ENCODE measurements around the gene TMEM200B. TPM values are rescaled to one million over a fixed set of nuclear protein-coding genes. Genes with fewer than 3 reads are reported as not detected.

Gene TMEM200B
- total and polyA plus RNA-seq, 10 of the 15 experiments (the other 5 are each of a cell fraction or from before 2014, with no cell fraction given) = 0.03 to 1.4 (median 0.08) TPM; not detected in 3

DNA sequence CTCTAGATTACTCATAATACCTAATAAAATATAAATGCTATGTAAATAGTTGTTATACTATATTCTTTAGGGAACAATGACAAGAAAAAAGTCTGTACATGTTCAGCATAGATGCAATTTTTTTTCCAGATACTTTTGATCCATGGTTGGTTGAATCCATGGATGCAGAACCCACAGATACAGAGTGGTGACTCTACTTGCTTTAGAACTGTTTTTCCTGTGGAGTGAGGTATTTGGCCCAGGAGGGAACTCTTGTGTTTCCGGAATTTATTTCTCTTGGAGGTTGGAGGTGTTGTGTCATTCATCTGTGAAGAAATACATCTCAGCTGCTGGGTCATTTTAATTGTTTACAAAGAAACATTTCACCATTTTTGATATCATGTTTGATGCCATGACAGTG is 28.7 kb downstream of the TMEM200B start:
- ChIA-PET CTCF (no interaction called here), RAD21 (ENCODE audit: unreplicated experiment) (no interaction called here), SMC1A (ENCODE audit: uncharacterized antibody, unreplicated experiment) (interaction anchor here (0.9 kb wide), 1 partner anchor 19 kb away, joined by 5 read pairs; no protein-coding TSS in a partner anchor), POLR2A (no interaction called here)
- 95% methylated on average over 1 of the region's 1 CpG for WGBS (ENCODE audit: insufficient coverage, insufficient replicate concordance, low lambda C conversion rate, missing lambda C conversion rate)
- Histone ChIP-seq H2AFZ (ENCODE audit: control insufficient read depth, low read depth, low read length) (no peak overlapping the region), H3K4me1 (ENCODE audit: control insufficient read depth, insufficient read depth, low read length) (no peaks in the 10 kb centered on the region), H3K9me3 (replicated peaks; ENCODE audit: control insufficient read depth, insufficient read depth, low read length) (no peaks in the 10 kb centered on the region), H3K4me2 (ENCODE audit: control insufficient read depth, insufficient read depth) (no peak overlapping the region), H3K27me3 (replicated peaks in 1 of 2; ENCODE audit: control insufficient read depth in 2 of 2, insufficient read depth in 2 of 2, low read length in 1 of 2) (no peaks in the 10 kb centered on the region), H3K9ac (ENCODE audit: control insufficient read depth, insufficient read depth, low read length) (no peak overlapping the region), H3K36me3 (ENCODE audit: control insufficient read depth in 2 of 2, insufficient read depth in 2 of 2, low read length in 1 of 2) (no peaks in the 10 kb centered on the region; a peak in 1 of 4 replicates), H3K79me2 (ENCODE audit: control insufficient read depth, insufficient read depth, low read length) (no peaks in the 10 kb centered on the region), H3K27ac (ENCODE audit: control insufficient read depth, insufficient read depth) (no peak overlapping the region), H4K20me1 (ENCODE audit: control insufficient read depth, insufficient read depth) (no peaks in the 10 kb centered on the region), H3K4me3 (no peak overlapping the region)
- intact Hi-C loops (cut with micrococcal nuclease; ENCODE audit: unreplicated experiment) = no loop called here
- no peak for DNase-seq (ENCODE audit: low read depth, low spot score)
- FAIRE-seq = no peak
- no TSS peak for BruUV-seq (replicated peaks)
- ATAC-seq = no peak
- in situ Hi-C loops (cut with MboI) = no loop called here
- TF ChIP-seq RELA (IDR thresholded peaks at IDR 0.05; ENCODE audit: borderline replicate concordance, partially characterized antibody) (no peak), YBX1 (IDR thresholded peaks at IDR 0.05) (no peak), ZNF274 (IDR thresholded peaks at IDR 0.05; ENCODE audit: insufficient read depth, insufficient read length) (no peak), RFX5 (IDR thresholded peaks at IDR 0.05; ENCODE audit: low read depth, low read length) (no peak), MEF2A (IDR thresholded peaks at IDR 0.05; ENCODE audit: insufficient read depth, low read depth, low read length) (no peak), MLLT1 (IDR thresholded peaks at IDR 0.05) (no peak), ZNF24 (IDR thresholded peaks at IDR 0.05) (no peak), RAD21 (IDR thresholded peaks at IDR 0.05; ENCODE audit: insufficient read depth, low read depth, low read length) (no peak), JUND (IDR thresholded peaks at IDR 0.05; ENCODE audit: low read depth, low read length) (no peak), CREM (IDR thresholded peaks at IDR 0.05; ENCODE audit: low read depth) (no peak), NR2C2 (IDR thresholded peaks at IDR 0.05; ENCODE audit: borderline replicate concordance, control insufficient read depth, insufficient read length, low read depth) (no peak), DPF2 (IDR thresholded peaks at IDR 0.05) (no peak), STAT3 (IDR thresholded peaks at IDR 0.05; ENCODE audit: low read depth, low read length) (no peak), IRF3 (IDR thresholded peaks at IDR 0.05) (no peak), NRF1 (conservative IDR thresholded peaks at IDR 0.05; ENCODE audit: low read depth, low read length) (no peak), NBN (IDR thresholded peaks at IDR 0.05) (no peak)
- TF ChIP-seq, protein P1, sequence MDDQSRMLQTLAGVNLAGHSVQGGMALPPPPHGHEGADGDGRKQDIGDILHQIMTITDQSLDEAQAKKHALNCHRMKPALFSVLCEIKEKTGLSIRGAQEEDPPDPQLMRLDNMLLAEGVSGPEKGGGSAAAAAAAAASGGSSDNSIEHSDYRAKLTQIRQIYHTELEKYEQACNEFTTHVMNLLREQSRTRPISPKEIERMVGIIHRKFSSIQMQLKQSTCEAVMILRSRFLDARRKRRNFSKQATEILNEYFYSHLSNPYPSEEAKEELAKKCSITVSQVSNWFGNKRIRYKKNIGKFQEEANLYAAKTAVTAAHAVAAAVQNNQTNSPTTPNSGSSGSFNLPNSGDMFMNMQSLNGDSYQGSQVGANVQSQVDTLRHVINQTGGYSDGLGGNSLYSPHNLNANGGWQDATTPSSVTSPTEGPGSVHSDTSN (IDR thresholded peaks at IDR 0.05; ENCODE audit: insufficient replicate concordance, low read depth, low read length) = no peak
- TF ChIP-seq, protein P2, sequence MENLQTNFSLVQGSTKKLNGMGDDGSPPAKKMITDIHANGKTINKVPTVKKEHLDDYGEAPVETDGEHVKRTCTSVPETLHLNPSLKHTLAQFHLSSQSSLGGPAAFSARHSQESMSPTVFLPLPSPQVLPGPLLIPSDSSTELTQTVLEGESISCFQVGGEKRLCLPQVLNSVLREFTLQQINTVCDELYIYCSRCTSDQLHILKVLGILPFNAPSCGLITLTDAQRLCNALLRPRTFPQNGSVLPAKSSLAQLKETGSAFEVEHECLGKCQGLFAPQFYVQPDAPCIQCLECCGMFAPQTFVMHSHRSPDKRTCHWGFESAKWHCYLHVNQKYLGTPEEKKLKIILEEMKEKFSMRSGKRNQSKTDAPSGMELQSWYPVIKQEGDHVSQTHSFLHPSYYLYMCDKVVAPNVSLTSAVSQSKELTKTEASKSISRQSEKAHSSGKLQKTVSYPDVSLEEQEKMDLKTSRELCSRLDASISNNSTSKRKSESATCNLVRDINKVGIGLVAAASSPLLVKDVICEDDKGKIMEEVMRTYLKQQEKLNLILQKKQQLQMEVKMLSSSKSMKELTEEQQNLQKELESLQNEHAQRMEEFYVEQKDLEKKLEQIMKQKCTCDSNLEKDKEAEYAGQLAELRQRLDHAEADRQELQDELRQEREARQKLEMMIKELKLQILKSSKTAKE (IDR thresholded peaks at IDR 0.05; ENCODE audit: low read depth, poor library complexity, severe bottlenecking) = no peak
- TF ChIP-seq, protein P3, sequence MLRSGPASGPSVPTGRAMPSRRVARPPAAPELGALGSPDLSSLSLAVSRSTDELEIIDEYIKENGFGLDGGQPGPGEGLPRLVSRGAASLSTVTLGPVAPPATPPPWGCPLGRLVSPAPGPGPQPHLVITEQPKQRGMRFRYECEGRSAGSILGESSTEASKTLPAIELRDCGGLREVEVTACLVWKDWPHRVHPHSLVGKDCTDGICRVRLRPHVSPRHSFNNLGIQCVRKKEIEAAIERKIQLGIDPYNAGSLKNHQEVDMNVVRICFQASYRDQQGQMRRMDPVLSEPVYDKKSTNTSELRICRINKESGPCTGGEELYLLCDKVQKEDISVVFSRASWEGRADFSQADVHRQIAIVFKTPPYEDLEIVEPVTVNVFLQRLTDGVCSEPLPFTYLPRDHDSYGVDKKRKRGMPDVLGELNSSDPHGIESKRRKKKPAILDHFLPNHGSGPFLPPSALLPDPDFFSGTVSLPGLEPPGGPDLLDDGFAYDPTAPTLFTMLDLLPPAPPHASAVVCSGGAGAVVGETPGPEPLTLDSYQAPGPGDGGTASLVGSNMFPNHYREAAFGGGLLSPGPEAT (IDR thresholded peaks at IDR 0.05; ENCODE audit: low read depth) = no peak
